Osteoblast (primary cell): Measurements from ENCODE around the gene FNDC10. TPM values are rescaled to one million over a fixed set of nuclear protein-coding genes. Genes with fewer than 3 reads are reported as not detected.

Source experiments
- DNase-seq: peaks from one replicate; pipeline ENCODE4 v3.0.0; 2011; ENCODE audit warnings: low spot score, mixed read lengths; ENCODE audit not compliant: insufficient read length; ENCODE audit errors: missing footprints
- H2AFZ ChIP-seq: 2 replicates; pipeline ENCODE4 v1.6.0; 2011; ENCODE audit warnings: mild to moderate bottlenecking, low read length
- H3K27ac ChIP-seq: 2 replicates; pipeline ENCODE4 v1.5.1; 2011; ENCODE audit warnings: mild to moderate bottlenecking, low read depth, low read length, moderate library complexity
- H3K27me3 ChIP-seq: 2 replicates; pipeline ENCODE4 v1.6.0; 2012; ENCODE audit warnings: mild to moderate bottlenecking, control low read depth, inconsistent platforms, low read length, moderate library complexity; ENCODE audit not compliant: insufficient read depth
- H3K36me3 ChIP-seq: 2 replicates; pipeline ENCODE4 v1.5.1; 2011; ENCODE audit warnings: mild to moderate bottlenecking, low read length, control low read depth, moderate library complexity; ENCODE audit not compliant: insufficient read depth
- H3K4me1 ChIP-seq: 2 replicates; pipeline ENCODE4 v1.5.1; 2011; ENCODE audit warnings: mild to moderate bottlenecking, low read length, control low read depth, moderate library complexity; ENCODE audit not compliant: insufficient read depth
- H3K4me2 ChIP-seq: 2 replicates; pipeline ENCODE4 v1.6.0; 2011; ENCODE audit warnings: mild to moderate bottlenecking, low read length; ENCODE audit not compliant: insufficient read depth
- H3K4me3 ChIP-seq: fragments of 200-600 bp; sonication (generic); 3 replicates; pipeline ENCODE4 v1.5.1; 2012; ENCODE audit warnings: mild to moderate bottlenecking, low read length, inconsistent platforms; ENCODE audit not compliant: insufficient read depth
- H3K79me2 ChIP-seq: 2 replicates; pipeline ENCODE4 v1.6.0; 2012; ENCODE audit warnings: mild to moderate bottlenecking, low read length, control low read depth, inconsistent platforms; ENCODE audit not compliant: insufficient read depth
- H3K9me3 ChIP-seq: 2 replicates; pipeline ENCODE4 v1.5.1; 2011; ENCODE audit warnings: low read depth, low read length, control low read depth
- H4K20me1 ChIP-seq: 2 replicates; pipeline ENCODE4 v1.6.0; 2012; ENCODE audit warnings: mild to moderate bottlenecking, low read length, control low read depth; ENCODE audit not compliant: insufficient read depth
- CTCF ChIP-seq: IDR thresholded peaks from 2 replicates; pipeline ENCODE4 v1.5.1; 2011; ENCODE audit warnings: mild to moderate bottlenecking, low read depth, low read length, moderate library complexity; ENCODE audit errors: extremely low read depth
- total RNA-seq: library from RNA; depleted of rRNA; stranded (reverse); fragments of >200 nt; gene quantifications from 2 replicates; pipeline ENCODE4 v1.2.3, GENCODE V29; 2012

The FNDC10 gene
- total RNA-seq, 1 donor = 2.5 TPM

GRCh38 chr1:1612104-1612400 is 12.1 kb upstream of the FNDC10 start:
- DNase-seq = no peak
- peaks cover 22% of the 10 kb centered on the region for H4K20me1 ChIP-seq
- no peaks in the 10 kb centered on the region for H3K36me3 ChIP-seq
- H3K79me2 ChIP-seq = peaks cover 21% of the 10 kb centered on the region
- no peak overlapping the region for H3K27ac ChIP-seq
- H3K9me3 ChIP-seq = no peaks in the 10 kb centered on the region
- no peak for TF ChIP-seq CTCF
- H3K4me3 ChIP-seq = no peak overlapping the region
- H3K4me1 ChIP-seq = peaks cover 20% of the 10 kb centered on the region
- H3K4me2 ChIP-seq = no peak overlapping the region
- no peaks in the 10 kb centered on the region for H3K27me3 ChIP-seq
- no peak overlapping the region for H2AFZ ChIP-seq

GRCh38 chr1:1610796-1611195 is 10.9 kb upstream of the FNDC10 start:
- Histone ChIP-seq H3K9me3 (no peaks in the 10 kb centered on the region), H3K27me3 (no peaks in the 10 kb centered on the region), H3K4me3 (no peak overlapping the region), H3K27ac (no peak overlapping the region), H2AFZ (no peak overlapping the region), H4K20me1 (peaks cover 17% of the 10 kb centered on the region), H3K4me1 (peaks cover 12% of the 10 kb centered on the region), H3K4me2 (no peak overlapping the region), H3K36me3 (no peaks in the 10 kb centered on the region), H3K79me2 (peaks cover 13% of the 10 kb centered on the region)
- peak; percentile 83 for DNase-seq
- no peak for TF ChIP-seq CTCF

GRCh38 chr1:1609822-1610485 is 10.0 kb upstream of the FNDC10 start:
- peak; percentile 27 for DNase-seq
- H3K4me2 ChIP-seq = no peak overlapping the region
- H4K20me1 ChIP-seq = peaks cover 16% of the 10 kb centered on the region
- TF ChIP-seq CTCF = no peak
- H3K36me3 ChIP-seq = no peaks in the 10 kb centered on the region
- H3K9me3 ChIP-seq = no peaks in the 10 kb centered on the region
- H3K4me1 ChIP-seq = peaks cover 12% of the 10 kb centered on the region
- H3K4me3 ChIP-seq = no peak overlapping the region
- H3K27ac ChIP-seq = no peak overlapping the region
- H2AFZ ChIP-seq = no peak overlapping the region
- H3K79me2 ChIP-seq = peaks cover 11% of the 10 kb centered on the region
- H3K27me3 ChIP-seq = no peaks in the 10 kb centered on the region

GRCh38 chr1:1606232-1606631 is 6.3 kb upstream of the FNDC10 start:
- H3K4me1 ChIP-seq = no peaks in the 10 kb centered on the region
- no peak overlapping the region for H2AFZ ChIP-seq
- no peaks in the 10 kb centered on the region for H3K9me3 ChIP-seq
- no peaks in the 10 kb centered on the region for H3K79me2 ChIP-seq
- H3K4me3 ChIP-seq = no peak overlapping the region
- DNase-seq = peak; percentile 38
- no peak overlapping the region for H3K27ac ChIP-seq
- no peaks in the 10 kb centered on the region for H4K20me1 ChIP-seq
- peaks cover 5% of the 10 kb centered on the region for H3K27me3 ChIP-seq
- no peak overlapping the region for H3K4me2 ChIP-seq
- no peak for TF ChIP-seq CTCF
- H3K36me3 ChIP-seq = no peaks in the 10 kb centered on the region
